HG03342 (cell line): ENCODE data around the gene LEFTY1.

Experiments
- ATAC-seq: cut with Tn5 transposase; IDR thresholded peaks from one replicate; pipeline ENCODE4 v1.9.1; 2021; ENCODE audit warnings: mild to moderate bottlenecking, moderate library complexity; ENCODE audit not compliant: unreplicated experiment

LEFTY1 gene

GRCh38 chr1:225874431-225874830, 14.5 kb downstream of the LEFTY1 start:
- ATAC-seq = no peak

GRCh38 chr1:225873281-225873850, 15.6 kb downstream of the LEFTY1 start:
- ATAC-seq = no peak

- no peak for ATAC-seq
Measured at GRCh38 chr1:225872075-225872430, 16.9 kb downstream of the LEFTY1 start.

- ATAC-seq = no peak
Measured at GRCh38 chr1:225871359-225872074, 17.4 kb downstream of the LEFTY1 start.

GRCh38 chr1:225870911-225871310, 18.0 kb downstream of the LEFTY1 start:
- ATAC-seq = no peak

GRCh38 chr1:225868631-225869330, 20.2 kb downstream of the LEFTY1 start:
- no peak for ATAC-seq

GRCh38 chr1:225866981-225867380, 22.0 kb downstream of the LEFTY1 start:
- no peak for ATAC-seq

- ATAC-seq = peak; percentile 74
Measured at GRCh38 chr1:225866061-225866837, 22.7 kb downstream of the LEFTY1 start.

- no peak for ATAC-seq
Measured at GRCh38 chr1:225865514-225865913, 23.4 kb downstream of the LEFTY1 start.

- no peak for ATAC-seq
Measured at GRCh38 chr1:225863167-225863566, 25.8 kb downstream of the LEFTY1 start.

- ATAC-seq = no peak
Measured at GRCh38 chr1:225862581-225862950, 26.4 kb downstream of the LEFTY1 start.

- ATAC-seq = no peak
Measured at GRCh38 chr1:225861834-225862580, 26.9 kb downstream of the LEFTY1 start.

GRCh38 chr1:225860876-225861441, 28.0 kb downstream of the LEFTY1 start:
- no peak for ATAC-seq

- ATAC-seq = no peak
Measured at GRCh38 chr1:225860107-225860506, 28.8 kb downstream of the LEFTY1 start.

- ATAC-seq = no peak
Measured at GRCh38 chr1:225859151-225859550, 29.8 kb downstream of the LEFTY1 start.

GRCh38 chr1:225857256-225857655, 31.7 kb downstream of the LEFTY1 start:
- no peak for ATAC-seq

- ATAC-seq = no peak
Measured at GRCh38 chr1:225855503-225856300, 33.2 kb downstream of the LEFTY1 start.

- no peak for ATAC-seq
Measured at GRCh38 chr1:225853441-225853840, 35.5 kb downstream of the LEFTY1 start.

- ATAC-seq = no peak
Measured at GRCh38 chr1:225852413-225853124, 36.4 kb downstream of the LEFTY1 start.
